NCI-H774 (cell line): ENCODE results near the gene BTBD2.
"Not testable (repeated sequence)": the region's sequence is repeated elsewhere in the genome, so short reads cannot be mapped to it uniquely, and the experiment has no call there.

ENCODE experiments used
- DNase-seq: peaks from one replicate; lab custom pipeline; 2025; lab: John Stamatoyannopoulos, UW

BTBD2 gene

DNA sequence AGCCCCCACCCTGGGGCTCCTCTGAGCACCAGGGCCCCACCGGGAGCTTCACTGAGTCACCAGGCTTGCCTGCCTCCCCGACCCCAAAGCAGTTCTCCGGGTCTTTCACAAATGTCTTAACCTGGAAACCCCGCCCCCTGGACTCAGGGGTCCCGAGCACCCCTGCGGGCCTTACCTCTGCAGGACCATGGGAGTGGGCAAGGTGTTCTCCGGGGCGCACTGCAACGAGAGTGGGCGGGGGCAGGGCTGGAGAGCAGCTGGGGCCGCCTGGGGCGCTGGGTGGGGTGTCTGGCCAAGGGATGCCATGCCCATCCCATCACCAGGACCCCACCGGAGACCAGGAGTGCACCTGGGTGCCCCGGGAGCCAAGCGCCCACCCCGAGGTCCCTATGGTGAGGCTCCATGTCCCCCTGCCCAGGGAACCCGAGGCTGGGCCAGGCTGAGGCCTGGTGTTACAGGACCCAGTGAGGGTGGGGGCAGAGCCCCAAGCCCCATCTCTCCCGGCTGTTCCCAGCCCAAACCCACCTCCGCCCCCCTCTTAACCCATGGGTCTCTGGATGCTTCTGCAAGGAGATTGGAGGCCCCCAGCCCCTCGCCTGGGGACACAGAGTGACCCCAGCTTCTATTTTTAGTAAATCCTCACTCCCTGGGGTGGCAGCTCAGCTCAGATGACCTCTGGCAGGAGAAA, 24.6 kb upstream of the BTBD2 start:
- DNase-seq = no peak

DNA sequence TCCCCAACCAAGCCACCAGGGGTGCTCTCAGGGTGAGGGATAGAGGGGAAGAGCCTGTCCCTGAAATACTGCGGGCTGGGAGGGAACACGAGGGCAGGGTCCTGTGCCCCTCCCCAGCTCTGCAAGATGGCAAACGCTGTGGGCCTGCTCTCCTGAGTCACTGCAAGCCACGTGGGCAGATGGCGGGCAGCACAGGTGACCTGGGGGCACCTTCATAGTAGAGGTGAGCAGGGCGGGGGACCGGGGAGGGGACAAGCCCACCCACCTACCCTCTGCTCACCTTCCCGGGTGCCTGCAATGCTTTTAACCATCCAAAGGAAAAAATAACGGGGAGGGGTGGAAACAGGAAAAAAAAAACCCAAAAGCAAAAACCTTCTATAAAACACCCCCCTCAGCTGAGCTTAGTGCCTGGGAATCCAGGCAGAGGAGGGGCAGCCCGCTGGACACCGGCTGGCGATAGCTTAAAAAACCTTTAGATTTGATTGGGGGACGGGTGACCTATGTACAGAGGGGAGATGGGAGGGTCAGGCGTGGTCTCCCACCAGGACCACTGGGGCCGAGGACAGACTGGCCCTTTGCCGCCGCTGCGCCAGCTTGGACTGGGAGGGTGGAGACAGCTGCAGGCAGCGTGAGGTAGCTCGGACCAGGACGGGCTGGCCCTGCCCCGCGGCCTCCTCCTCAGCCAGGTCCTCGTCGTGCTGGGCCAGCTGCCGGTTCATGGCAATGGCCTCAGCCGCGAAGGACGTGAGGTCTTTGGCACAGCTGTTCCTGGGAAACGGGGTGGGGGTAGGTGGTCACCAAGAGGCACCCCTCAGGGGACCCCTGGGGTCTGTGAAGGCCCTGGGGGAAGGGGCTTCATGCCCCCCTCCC, 23.8 kb upstream of the BTBD2 start:
- DNase-seq = no peak

DNA sequence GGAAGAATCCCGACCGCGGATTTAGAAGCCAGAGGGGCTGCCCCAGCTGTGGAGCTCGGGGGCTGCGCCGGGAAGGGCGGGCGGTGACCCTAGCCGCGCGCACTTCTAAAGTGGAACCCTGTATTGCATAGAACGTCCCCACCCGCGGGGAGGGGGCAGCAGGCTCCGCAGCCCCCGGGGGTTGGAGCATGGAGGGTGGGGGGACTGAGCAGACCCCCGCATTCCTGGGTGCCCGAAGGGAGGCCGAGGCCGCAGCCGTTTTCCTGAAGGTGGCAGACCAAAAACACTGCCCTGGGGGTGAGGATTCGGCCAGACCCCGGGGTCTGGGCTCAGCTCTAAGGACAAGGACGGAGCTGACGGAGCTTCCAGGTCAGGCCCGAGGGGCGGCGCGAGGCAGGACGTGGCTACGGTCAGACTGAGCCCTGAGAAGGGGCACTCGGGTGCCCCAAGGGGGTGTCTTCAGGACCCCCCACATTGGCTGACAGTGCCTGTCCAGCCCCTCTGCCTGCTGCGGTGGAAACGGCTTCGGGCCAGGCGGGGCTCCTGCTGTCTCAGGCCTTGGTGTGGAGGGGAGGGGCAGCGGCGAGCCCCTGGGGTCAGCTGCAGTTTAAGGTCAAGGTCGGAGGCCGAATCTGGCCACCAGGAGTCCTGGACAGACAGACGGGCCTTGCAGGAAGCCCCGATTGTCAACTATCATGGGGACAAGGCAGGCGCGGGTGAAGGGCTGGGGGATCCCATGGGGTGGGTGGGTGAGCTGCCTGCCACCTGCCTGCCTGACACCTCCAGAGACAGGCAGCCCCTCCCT, 23.0 kb upstream of the BTBD2 start:
- DNase-seq = no peak

DNA sequence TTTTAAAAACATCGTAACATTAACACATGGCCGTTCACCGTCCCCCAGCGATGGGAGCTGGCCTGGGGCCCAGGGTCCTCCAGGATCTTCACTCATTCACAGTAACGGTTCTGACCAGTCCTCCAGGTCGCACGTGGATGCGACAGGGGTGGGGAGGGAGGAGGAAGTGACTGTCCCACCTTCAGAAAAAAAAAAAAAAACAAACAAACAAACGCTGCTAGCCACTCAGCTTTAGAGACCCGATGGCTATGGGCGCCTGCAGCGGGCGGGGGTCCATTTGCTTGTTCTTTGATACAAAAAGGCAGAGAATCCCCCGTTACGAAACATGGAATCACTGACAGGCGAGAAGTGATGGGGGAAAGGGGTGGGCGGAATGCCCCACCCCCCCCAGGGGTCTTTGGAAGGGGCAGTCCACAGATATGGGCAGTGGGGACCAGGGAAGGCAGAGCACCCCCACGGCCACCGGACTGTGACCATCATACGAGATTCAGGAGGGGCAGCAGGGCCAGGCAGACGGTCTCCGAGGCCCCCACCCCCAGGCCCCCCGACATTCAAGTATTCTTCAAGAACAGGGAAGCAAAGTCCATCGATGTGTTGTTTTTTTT, 22.2 kb upstream of the BTBD2 start:
- DNase-seq = no peak

DNA sequence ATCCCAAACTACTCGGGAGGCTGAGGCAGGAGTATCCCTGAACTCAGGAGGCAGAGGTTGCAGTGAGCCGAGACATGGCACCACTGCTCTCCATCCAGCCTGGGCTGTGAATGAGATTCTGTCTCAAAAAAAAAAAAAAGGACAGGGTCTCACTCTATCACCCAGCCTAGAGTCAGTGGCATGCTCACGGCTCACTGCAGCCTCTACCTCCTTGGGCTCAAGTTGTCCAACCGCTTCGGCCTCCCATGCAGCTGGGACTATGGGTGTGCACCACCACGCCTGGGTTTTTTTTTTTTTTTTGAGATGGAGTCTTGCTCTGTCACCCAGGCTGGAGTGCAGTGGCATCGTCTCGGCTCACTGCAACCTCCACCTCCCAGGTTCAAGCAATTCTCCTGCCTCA, 20.9 kb upstream of the BTBD2 start:
- DNase-seq = no peak

DNA sequence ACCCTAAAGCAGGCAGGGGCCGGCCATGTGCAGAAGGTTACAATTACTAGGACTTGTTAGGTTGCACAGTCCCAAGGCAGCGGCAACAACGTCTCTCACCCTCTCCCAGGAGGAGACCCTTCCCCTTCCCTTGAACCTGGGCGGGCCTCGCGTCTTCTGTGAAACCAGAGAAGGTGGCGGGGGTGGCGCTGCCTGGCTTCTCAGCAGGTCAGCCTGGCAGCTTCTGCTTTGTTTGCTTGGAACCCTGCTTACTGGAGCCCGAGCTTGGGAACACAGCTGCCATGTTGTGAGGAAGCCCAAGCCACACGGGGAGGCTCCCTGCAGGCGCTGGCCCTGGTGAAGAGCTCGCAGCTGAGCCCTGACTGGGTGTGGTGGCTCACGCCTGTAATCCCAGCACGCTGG, 20.1 kb upstream of the BTBD2 start:
- DNase-seq = no peak

DNA sequence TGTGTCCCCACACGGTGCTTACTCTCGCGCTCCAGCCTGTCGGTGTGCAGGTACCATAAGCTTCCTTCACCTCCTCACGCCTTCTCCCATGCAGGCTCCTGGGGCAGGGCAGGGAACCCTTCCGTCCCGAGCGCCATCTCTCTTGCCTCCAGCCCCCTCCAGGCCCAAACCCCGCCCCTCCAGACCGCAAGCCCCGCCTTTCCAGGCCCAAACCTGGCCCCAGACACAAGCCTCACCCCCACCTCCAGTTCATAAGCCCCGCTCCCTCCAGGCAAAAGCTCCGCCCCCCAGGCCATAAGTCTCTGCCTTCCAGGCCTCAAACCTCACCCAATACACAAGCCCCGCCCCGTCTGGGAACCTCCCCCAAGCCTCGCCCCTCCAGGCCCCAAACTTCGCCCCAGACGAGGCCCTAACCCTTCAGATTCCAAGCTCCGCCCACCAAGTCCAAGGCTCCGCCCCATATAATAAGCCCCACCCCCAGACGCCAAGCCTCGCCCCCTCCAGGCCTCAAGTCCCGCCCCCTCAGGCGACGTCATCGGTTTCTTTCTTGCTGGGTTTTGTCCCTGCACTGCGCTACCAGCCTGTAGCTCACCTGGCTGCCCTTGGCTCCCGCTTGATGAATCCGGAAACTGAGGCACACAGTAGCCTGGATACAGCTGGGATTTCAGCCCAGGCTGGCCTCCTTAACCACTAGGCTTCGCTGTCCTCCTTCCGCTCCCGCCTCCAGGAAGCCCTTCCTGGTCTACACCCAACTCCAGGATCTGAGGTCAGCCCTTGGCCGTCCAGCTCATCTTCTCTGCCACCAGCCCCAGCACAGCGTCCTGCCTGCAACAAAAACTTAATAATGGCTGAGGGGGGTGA, 19.4 kb upstream of the BTBD2 start:
- peak; percentile 54 for DNase-seq

DNA sequence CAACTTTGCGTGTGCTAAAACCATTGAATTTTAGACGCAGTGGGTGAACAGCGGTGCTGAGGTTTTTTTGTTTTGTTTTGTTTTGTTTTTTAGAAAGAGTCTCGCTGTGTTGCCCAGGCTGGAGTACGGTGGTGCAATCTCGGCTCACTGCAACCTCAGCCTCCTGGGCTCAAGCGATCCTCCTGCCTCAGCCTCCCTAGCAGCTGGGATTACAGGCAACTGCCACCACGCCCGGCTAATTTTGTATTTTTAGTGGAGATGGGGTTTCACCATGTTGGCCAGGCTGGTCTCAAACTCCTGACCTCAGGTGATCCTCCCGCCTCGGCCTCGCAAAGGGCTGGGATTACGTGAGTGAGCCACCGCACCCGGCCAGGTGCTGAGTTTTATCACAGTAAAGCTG, 18.7 kb upstream of the BTBD2 start:
- not testable (repeated sequence) for DNase-seq

DNA sequence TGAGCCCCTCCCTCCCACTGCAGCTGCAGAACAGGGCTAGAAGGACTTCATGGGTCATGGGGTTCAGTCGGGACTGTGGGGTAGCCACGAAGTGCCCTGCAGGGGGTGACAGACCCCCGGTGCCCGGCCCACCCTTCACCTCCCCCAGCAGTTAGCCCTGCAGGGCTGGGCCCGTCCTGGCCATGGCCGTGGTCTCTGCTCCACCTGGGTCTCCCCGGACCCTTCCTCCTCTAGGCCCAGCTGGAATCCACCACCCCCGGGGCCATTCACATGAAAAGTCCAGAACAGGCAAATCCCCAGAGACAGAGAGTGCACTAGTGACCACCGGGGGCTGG, 18.3 kb upstream of the BTBD2 start:
- DNase-seq = no peak

DNA sequence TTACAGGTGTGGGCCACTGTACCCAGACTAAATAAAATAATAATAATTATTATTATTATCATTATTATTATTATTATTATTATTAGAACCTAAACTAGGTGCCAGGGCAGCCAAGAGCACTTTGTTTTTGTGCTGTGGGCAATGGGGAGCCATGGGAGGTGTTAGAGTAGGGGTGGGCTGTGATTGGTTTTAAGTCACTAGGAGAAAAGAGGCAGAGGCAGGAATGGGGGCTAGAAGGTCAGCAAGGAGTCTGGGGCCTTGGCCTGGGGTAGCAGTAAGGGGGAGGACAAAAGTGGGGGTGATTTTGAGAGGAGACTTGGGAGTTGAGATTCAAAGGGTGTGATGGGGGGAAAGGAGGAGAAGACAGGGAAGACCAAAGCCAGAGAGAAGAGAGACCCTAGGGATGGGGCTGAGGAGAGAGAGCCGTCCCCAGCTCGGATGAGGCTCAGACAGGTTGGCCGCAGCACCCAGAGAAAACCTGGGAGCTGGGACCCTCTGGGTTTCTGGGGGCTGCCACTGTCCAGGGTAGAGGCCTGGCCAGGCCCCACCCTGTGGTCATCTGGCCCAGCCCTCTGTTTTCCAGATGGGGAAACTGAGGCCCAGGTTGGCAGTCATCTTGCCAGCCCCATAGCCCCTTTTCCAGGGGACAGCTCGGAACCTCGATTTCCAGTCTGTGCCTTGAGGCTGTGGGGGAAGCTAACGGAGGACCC, 17.8 kb upstream of the BTBD2 start:
- no peak for DNase-seq

DNA sequence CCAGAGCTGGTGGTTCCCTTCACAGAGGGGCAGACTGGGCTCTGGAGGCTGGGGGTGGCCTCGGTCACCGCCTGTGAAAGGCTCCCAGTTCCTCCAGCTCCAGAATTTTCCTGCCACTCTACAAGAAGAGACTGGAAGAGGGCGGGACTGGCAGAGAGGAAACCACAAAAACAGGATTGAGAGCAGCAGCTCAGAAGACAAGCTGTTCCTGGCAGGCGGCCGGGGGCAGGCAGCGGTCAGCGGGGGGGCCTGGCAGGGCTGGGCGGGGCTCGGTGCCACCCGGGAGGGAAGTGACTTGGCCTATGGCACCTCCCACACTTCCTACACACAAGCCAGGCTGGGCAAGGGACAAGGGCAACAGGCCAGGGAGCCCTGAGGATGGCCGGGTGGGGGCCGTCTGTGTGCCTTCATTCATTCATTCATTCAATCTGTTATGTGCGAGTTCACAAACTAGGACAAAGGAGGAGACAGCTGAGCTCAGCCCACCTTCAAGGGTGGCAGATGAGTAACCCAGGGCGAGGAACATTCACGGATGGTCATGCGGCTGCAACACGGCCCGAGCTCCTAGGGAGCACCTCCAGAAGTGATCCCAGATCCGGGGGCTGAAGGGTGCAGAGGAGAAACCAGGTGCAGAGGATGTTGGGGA, 16.9 kb upstream of the BTBD2 start:
- peak; percentile 75 for DNase-seq

DNA sequence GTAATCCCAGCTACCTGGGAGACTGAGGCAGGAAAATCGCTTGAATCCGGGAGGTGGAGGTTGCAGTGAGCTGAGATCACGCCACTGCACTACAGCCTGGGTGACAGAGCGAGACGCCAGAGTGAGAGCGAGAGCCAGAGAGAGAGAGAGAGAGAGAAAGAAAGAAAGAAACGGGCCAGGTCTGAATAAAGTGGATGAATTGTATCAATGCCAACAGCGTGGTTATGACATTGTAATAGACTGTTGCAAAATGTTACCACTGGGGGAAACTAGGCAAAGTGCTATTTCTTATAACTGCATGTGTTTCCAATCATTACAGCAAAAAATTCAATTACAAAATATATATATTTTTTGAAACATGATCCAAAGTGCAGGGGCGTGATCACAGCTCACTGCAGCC, 11.8 kb upstream of the BTBD2 start:
- DNase-seq = no peak

DNA sequence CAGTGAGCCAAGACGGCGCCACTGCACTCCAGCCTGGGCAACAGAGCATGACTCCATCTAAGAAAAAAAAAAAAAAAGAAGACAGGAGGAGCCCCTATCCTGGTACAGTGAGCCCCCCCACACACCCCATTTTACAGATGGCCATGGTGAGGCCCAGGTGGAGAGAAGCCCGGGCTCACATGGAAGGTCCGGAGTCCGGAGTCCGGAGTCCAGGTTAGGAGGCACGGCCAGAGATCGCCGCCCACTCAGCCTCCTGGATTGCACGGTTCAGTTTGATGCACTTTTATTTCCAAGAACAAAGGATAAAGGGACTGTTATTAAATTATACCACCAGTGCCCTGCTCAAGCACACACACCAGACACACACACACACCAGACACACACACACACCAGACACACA, 11.3 kb upstream of the BTBD2 start:
- no peak for DNase-seq

DNA sequence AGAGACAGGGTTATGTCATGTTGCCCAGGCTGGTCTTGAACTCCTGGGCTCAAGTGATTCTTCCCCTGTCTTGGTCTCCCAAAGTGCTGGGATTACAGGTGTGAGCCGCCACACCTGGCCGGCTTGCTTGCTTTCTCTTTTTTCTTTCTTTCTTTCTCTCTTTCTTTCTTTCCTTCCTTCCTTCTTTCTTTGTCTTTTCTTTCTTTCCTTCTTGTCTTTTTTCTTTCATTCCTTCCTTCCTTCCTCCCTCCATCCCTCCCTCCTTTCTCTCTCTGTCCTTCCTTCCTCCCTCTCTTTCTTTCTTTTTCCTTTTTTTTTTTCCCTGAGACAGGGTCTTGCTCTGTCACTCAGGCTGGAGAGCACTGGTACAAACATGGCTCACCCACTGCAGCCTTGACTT, 6.8 kb upstream of the BTBD2 start:
- DNase-seq = no peak

DNA sequence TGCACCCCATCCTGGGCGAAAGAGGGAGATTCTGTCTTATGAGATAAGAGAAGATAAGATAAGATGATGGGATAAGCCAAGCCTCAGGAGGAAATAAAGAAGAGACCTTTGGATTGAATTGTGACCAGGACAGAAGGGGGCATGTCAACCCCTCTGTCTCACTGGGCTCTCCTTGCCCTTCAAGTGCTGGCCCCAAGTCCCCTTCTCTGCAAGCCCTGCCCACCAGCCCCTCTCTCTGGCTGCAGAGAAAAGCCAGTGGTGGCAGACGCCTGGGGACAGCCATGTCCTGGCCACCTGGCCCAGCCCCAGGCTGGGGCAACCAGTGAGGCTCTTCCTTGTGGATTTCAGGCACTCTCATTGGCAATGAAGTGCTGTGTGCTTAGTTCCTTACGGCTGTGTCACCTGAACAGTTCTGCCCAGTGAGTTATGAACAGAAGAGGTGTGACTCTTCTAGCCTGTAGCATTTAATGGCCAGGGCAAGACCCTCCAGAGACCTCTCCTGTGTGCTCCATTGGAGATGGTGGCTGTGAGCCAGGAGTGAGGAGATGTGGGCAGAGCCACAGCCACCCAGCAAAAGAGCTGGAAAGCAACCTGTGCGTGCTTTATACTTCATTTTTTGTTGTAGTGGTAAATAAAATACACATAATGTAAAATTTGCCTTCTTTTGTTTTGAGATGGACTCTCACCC, 6.1 kb upstream of the BTBD2 start:
- DNase-seq = no peak

DNA sequence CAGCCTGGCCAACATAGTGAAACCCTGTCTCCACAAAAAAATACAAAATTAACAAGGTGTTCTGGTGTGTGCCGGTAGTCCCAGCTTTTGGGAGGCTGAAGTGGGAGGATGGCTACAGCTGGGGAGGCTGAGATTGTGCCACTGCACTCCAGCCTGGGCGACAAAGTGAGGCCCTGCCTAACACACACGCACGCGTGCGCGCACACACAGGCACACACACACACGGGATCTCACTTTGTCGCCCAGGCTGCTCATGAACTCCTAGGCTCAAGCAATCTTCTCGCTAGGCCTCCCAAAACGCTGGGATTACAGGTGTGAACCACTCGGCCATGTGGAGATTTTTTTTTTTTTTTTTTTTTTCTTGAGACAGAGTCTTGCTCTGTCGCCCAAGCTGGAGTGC, 3.2 kb upstream of the BTBD2 start:
- DNase-seq = no peak

DNA sequence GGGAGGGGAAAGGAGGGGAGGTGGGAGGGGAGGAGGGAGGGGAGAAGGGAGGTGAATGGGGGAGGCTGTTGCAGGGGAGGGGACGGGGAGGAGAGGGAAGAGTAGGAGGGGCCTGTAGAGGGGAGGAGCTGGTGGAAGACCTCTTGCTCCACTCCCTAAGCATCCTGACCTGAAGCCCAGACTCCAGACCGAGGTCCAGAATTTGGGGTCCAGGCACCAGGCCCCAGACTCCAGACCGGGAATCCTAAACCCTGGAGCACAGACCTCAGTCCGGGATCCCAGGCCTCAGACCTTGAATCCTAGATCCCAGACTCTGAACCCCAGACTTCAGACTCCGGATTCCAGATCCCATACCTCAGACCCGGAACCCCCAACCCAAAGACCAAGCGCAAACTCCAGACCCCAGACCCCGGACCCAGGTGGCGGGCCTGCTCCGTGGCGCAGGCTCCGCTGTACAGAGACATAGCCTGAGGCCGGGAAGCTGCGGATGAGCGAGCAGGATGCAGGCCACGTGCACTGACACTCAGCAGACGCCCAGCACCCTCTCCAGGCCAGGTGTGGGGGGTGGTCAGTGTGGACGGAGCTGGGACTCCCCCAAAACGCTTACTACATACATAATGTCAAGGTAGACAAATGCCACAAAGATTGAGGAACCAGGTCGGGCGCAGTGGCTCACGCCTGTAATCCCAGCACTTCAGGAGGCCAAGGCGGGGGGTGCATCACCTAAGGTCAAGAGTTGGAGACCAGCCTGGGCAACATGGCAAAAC, 710 bp upstream of the BTBD2 start:
- DNase-seq = peak; percentile 63

DNA sequence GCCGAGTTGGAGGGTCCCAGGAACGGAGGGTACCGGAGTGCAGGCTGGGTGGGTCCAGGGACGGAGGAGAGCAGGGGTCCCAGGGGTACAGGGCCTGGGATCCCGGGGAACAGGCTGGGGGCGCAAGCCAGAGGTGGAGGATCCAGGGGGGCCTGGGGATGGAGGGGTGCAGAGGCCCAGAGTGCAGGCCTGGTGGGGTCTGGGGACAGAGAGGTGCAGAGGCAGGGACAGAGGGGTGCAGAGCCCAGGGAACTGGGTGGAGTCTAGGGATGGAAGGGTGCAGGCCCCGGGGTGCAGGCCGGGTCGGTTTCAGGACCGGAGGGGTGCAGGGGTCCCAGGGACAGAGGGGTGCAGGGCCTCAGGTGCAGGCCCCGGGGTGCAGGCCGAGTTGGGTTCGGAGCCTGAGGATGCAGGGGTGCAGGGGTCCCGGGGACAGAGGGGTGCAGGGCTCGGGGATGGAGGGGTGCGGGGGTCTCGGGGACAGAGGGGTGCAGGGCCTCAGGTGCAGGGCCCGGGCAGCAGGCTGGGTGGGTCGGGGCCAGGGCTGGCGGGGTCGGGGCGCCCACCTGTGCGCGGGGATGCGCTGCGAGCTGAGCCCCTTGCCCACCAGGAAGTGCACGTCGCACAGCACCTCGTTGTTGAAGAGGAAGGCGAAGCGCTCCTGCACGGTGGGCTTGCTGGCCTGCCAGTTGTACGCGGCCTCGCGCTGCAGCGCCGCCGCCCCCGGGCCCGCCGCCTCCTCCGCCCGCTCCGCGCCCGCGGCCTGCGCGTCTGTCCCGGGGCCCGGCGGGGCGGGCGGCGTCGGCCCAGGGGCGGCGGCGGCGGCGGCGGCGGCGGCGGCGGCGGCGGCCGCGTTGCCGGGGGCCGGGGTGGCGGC, 545 bp downstream of the BTBD2 start:
- no peak for DNase-seq
